HG03135 (cell line): ENCODE results near the gene MYOG.

Source experiments
- ATAC-seq: cut with Tn5 transposase; IDR thresholded peaks from one replicate; pipeline ENCODE4 v1.9.1; 2021; ENCODE audit warnings: mild to moderate bottlenecking, moderate library complexity; ENCODE audit not compliant: unreplicated experiment

Gene MYOG

GRCh38 chr1:203048555-203049051 is 37.2 kb downstream of the MYOG start:
- ATAC-seq = no peak

GRCh38 chr1:203048086-203048485 is 37.7 kb downstream of the MYOG start:
- ATAC-seq = no peak

- no peak for ATAC-seq
Observed at GRCh38 chr1:203046984-203047630, 38.7 kb downstream of the MYOG start.

GRCh38 chr1:203045821-203046594 is 39.8 kb downstream of the MYOG start:
- no peak for ATAC-seq

- no peak for ATAC-seq
Observed at GRCh38 chr1:203045336-203045735, 40.5 kb downstream of the MYOG start.

- ATAC-seq = no peak
Observed at GRCh38 chr1:203044546-203045250, 41.1 kb downstream of the MYOG start.

- ATAC-seq = no peak
Observed at GRCh38 chr1:203043830-203044545, 41.8 kb downstream of the MYOG start.

GRCh38 chr1:203041351-203041932 is 44.4 kb downstream of the MYOG start:
- no peak for ATAC-seq

GRCh38 chr1:203040513-203041275 is 45.1 kb downstream of the MYOG start:
- no peak for ATAC-seq

- no peak for ATAC-seq
Observed at GRCh38 chr1:203039609-203040512, 46.0 kb downstream of the MYOG start.

- no peak for ATAC-seq
Observed at GRCh38 chr1:203038891-203039608, 46.8 kb downstream of the MYOG start.

GRCh38 chr1:203038217-203038741 is 47.5 kb downstream of the MYOG start:
- no peak for ATAC-seq

GRCh38 chr1:203037509-203038190 is 48.2 kb downstream of the MYOG start:
- no peak for ATAC-seq

- ATAC-seq = no peak
Observed at GRCh38 chr1:203036537-203036936, 49.3 kb downstream of the MYOG start.

- ATAC-seq = no peak
Observed at GRCh38 chr1:203036135-203036534, 49.7 kb downstream of the MYOG start.

GRCh38 chr1:203035111-203036000 is 50.5 kb downstream of the MYOG start:
- no peak for ATAC-seq
